GM12873 (cell line): Measurements from ENCODE around the gene OR6Y1.

ENCODE experiments used
- CTCF ChIP-seq: IDR thresholded peaks from 2 replicates; pipeline ENCODE4 v1.5.1; 2012; ENCODE audit warnings: low read depth, mild to moderate bottlenecking, moderate library complexity, low read length, control low read depth; ENCODE audit not compliant: insufficient read depth; ENCODE audit errors: missing control alignments

Gene OR6Y1

GRCh38 chr1:158570480-158570879 lies 16.3 kb upstream of the OR6Y1 start, which contains the start of gene OR6P1:
Gene OR6P1 (minus strand): TSS chr1:158570580. CDS start chr1:158563604, 6,976 bp downstream.
- no peak for TF ChIP-seq CTCF

- no peak for TF ChIP-seq CTCF
Observed at GRCh38 chr1:158564608-158565007, 10.4 kb upstream of the OR6Y1 start.

DNA sequence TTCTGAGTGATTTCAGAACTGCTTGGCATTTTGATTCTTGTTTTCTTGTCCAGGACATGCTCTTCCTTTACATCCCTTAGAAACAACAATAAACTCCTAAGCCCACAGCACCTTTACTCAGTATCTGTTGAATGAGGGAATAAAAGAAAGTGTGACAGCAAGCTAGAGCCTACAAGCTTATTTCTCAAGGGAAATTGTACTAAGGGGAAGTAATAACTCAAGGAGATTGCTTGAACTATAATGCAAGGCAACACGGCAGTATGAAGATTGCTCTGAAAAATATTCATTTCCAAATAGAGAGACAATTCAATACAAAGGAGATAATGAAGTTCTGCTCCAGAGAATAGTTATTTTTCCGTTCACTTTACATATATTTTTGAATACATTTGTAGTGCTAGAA lies 9.6 kb upstream of the OR6Y1 start:
- TF ChIP-seq CTCF = no peak

DNA sequence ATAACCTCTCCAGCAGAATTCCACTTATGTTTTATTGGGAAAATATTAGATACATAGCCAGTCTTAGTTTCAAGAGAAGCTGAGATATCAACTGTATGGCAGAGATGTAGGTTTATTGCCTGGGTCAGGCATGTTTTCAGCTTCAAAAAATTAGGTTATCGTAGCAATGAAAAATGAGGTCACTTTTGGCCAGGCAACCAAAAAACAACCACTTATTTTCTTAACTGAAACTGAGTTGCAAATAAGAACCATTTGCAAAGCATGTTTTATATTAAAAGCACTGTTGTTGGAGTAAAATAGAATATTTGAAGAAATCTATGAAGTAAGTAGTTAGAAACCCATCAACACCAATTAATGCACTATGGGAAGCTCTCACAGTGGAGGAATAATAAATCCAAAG lies 5.5 kb upstream of the OR6Y1 start:
- TF ChIP-seq CTCF = no peak

GRCh38 chr1:158552296-158552695 lies 1.9 kb downstream of the OR6Y1 start:
- no peak for TF ChIP-seq CTCF

- TF ChIP-seq CTCF = no peak
Observed at GRCh38 chr1:158547533-158547932, 6.7 kb downstream of the OR6Y1 start.

DNA sequence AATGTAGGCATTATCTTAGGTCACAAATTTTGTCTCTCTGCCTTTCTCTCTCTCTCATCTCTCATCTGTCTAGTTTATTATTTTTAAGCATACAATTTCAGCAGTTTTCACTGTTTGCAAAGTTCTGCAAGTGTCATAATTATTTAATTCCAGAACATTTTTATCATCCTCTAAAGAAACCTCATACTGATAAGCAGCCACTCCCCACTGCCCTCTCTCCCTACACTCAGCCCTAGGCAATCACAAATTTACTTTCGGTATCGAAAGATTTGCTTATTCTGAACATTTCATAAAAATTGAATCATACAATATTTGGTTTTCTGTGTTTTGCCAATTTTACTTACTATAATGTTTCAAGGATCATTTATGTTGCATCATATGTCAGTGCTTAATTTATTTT lies 16.6 kb downstream of the OR6Y1 start:
- TF ChIP-seq CTCF = no peak
